Thoracic aorta (tissue), 2 donors: ENCODE data around the gene JADE2. TPM values are rescaled to one million over a fixed set of nuclear protein-coding genes. Genes with fewer than 3 reads are reported as not detected.

Experiments
- ATAC-seq: fragments of 150-250 bp; one replicate; pipeline ENCODE4 v1.8.0; 2017; ENCODE audit warnings: low read depth; ENCODE audit not compliant: insufficient number of reproducible peaks, low FRiP score
- DNase-seq: peaks from one replicate; pipeline ENCODE4 v3.0.0-alpha.2; 2020; ENCODE audit warnings: low spot score
- H3K27ac ChIP-seq, 2 donors: fragments of 200-600 bp; sonication (generic); 1 replicate in 1 of 2; 2 replicates in 1 of 2; pipeline ENCODE4 v1.5.1; 2016; ENCODE audit warnings: mild to moderate bottlenecking in 2 of 2, moderate library complexity in 2 of 2
- H3K27me3 ChIP-seq: fragments of 200-600 bp; sonication (generic); replicated peaks from 2 replicates; pipeline ENCODE4 v1.6.0; 2016; ENCODE audit warnings: mild to moderate bottlenecking; ENCODE audit not compliant: insufficient read depth
- H3K36me3 ChIP-seq: fragments of 200-600 bp; sonication (generic); one replicate; pipeline ENCODE4 v1.5.1; 2016
- H3K4me1 ChIP-seq, 2 donors: fragments of 200-600 bp; sonication (generic); 1 replicate in 1 of 2; 2 replicates in 1 of 2; pipeline versions ENCODE4 v1.5.1 to v1.6.0; 2016; ENCODE audit warnings: low read depth in 2 of 2, mild to moderate bottlenecking in 1 of 2; ENCODE audit not compliant: control insufficient read depth in 1 of 2
- H3K4me3 ChIP-seq: fragments of 200-600 bp; sonication (generic); 2 replicates; pipeline ENCODE4 v1.5.1; 2016; ENCODE audit warnings: mild to moderate bottlenecking
- H3K9me3 ChIP-seq: fragments of 200-600 bp; sonication (generic); 2 replicates; pipeline ENCODE4 v1.5.1; 2016
- total RNA-seq, 2 donors: library from RNA; depleted of rRNA; stranded (reverse); fragments of >200 nt; gene quantifications; one replicate each; pipeline versions ENCODE4 v1.1.0 to v1.2.3, GENCODE V29; 2016
- TF ChIP-seq, protein P1 (sequence below): fragments of 200-600 bp; sonication (generic); IDR thresholded peaks from one replicate; pipeline ENCODE4 v1.5.1; 2019; ENCODE audit warnings: antibody characterized with exemption

Gene JADE2
- total RNA-seq, 2 donors from 2014 or later: 54.0 to 81.3 TPM

DNA sequence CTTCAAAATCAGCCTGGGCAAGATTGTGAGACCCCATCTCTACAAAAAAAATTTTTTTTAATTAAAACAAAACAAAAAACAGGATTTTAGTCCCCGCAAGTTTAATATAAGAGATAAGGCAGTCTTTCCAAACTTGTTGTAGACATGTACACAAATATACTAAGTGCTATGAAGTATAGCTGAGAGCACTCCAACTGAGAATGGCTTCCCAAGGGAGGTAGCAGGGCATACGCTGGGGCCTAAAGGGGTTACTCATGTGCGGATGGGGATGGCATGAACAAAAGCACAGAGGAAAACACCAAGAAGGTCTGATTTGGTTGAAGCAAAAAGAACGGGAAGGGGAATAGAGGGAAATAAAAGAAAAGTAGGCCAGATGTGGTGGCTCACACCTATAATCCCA lies 86.0 kb downstream of the JADE2 start:
- H3K27ac ChIP-seq: no peak overlapping the region
- H3K9me3 ChIP-seq: no peaks in the 10 kb centered on the region
- no peak overlapping the region for H3K4me3 ChIP-seq
- no peaks in the 10 kb centered on the region for H3K4me1 ChIP-seq
- ATAC-seq (no peak), DNase-seq (no peak)
- TF ChIP-seq, protein P1, sequence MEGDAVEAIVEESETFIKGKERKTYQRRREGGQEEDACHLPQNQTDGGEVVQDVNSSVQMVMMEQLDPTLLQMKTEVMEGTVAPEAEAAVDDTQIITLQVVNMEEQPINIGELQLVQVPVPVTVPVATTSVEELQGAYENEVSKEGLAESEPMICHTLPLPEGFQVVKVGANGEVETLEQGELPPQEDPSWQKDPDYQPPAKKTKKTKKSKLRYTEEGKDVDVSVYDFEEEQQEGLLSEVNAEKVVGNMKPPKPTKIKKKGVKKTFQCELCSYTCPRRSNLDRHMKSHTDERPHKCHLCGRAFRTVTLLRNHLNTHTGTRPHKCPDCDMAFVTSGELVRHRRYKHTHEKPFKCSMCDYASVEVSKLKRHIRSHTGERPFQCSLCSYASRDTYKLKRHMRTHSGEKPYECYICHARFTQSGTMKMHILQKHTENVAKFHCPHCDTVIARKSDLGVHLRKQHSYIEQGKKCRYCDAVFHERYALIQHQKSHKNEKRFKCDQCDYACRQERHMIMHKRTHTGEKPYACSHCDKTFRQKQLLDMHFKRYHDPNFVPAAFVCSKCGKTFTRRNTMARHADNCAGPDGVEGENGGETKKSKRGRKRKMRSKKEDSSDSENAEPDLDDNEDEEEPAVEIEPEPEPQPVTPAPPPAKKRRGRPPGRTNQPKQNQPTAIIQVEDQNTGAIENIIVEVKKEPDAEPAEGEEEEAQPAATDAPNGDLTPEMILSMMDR: no peak
- H3K27me3 ChIP-seq: no peaks in the 10 kb centered on the region
- H3K36me3 ChIP-seq: peaks cover 39% of the 10 kb centered on the region

DNA sequence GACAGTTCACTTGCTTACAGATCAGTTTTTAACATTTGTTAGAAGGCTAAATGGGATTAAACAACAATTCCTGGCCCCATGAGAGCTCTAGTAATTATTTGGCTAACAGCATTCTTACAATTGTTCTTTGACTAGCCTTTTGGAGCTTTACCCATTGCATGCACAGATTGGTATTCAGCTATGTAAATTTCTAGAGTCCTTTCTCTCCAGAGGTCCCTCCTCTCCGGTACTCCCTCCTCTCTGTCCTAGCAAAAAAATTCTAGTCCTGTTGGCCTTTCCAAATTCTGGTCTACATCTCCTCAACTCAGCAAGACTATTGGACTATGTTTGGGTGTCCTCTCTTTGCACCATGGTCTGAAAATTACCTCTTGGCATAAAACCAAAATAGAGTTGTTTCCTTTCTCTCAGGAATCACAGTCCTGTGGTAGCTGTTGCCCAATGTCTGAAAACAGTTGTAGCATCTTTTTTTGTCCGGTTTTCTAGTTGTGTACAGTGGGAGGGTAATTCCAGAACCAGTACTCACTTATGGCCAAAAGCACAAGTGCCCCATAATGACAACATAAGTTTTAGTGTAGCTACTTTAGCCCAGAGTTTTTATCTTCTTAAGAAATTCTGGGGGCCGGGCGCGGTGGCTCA lies 89.1 kb downstream of the JADE2 start:
- Histone ChIP-seq H3K4me1 (no peaks in the 10 kb centered on the region), H3K27me3 (no peaks in the 10 kb centered on the region), H3K36me3 (peaks cover 49% of the 10 kb centered on the region), H3K27ac (no peak overlapping the region), H3K4me3 (no peak overlapping the region), H3K9me3 (no peaks in the 10 kb centered on the region)
- no peak for ATAC-seq
- TF ChIP-seq, protein P1: no peak
- no peak for DNase-seq

DNA sequence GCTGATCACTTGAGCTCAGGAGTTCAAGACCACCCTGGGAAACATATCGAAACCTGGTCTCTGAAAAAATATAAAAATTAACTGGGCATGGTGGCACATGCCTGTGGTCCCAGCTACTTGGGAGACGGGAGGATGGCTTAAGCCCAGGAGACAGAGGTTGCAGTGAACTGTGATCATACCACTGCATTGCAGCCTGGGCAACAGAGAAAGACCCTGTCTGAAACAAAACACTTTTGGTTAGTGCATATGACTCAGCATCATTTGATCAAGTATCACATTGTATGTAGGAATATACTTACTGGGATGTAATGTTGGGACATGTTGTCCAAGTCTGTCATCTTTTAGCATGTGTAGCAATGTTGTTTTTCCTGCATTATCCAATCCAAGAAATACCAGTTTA lies 95.2 kb downstream of the JADE2 start:
- Histone ChIP-seq H3K27ac (no peak overlapping the region), H3K4me1 (peaks cover 0 to 10% of the 10 kb centered on the region in 2 donors), H3K9me3 (no peaks in the 10 kb centered on the region), H3K4me3 (no peak overlapping the region), H3K27me3 (no peaks in the 10 kb centered on the region), H3K36me3 (peaks cover 44% of the 10 kb centered on the region)
- ATAC-seq (no peak), DNase-seq (no peak)
- TF ChIP-seq, protein P1: no peak

DNA sequence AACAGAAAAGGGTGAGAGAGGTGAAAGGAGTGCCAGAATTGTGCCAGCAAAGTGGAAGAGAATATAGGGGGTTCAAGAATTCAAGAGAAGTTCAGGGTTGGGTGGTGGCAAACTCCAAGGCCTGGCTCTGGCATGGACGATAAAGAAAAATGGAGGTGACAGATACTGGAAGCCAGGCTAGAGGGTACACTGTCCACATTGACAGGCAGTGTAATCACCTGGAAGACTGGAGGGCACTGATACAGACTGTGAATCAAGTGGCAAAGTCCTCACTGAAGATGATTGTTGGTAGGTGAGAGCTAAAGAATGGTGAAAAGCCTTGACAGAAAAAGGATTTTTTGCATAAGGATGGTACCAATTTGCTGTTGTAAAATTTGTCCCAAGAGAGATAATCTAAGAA lies 100.1 kb downstream of the JADE2 start:
- DNase-seq: no peak
- TF ChIP-seq, protein P1: no peak
- H3K27me3 ChIP-seq: no peaks in the 10 kb centered on the region
- no peak for ATAC-seq
- no peak overlapping the region for H3K4me3 ChIP-seq
- H3K36me3 ChIP-seq: peaks cover 5% of the 10 kb centered on the region
- H3K9me3 ChIP-seq: no peaks in the 10 kb centered on the region
- peaks cover 0 to 15% of the 10 kb centered on the region in 2 donors for H3K4me1 ChIP-seq
- H3K27ac ChIP-seq: no peak overlapping the region

DNA sequence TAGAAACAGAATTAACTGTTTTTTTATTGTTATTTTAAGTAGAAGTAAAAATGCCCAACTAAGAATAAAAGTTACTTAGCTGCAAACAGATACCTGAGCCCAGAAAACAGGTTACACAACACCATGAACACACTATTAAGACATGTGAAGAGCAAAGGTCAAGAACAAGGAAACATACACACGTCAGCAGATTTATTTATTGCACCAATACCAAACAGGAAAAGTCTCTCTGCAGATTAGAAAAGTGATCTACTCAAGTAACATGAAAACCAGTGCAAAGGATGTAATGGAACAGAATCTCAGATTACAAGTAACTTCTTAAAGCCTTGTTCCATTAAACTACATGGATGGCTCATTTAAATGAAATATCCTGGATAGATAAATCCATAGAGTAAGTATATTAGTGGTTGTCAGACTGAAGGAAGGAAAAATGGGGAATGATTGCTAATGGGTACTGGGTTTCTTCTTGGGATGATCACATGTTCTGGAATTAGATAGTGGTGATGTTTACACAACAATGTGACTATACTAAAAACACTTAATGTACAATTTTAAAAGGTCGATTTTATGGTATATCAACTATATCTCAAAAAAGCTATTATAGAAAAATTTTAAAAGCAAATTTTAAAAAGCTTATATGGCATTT lies 101.0 kb downstream of the JADE2 start:
- DNase-seq (no peak), ATAC-seq (no peak)
- H3K4me1 ChIP-seq: peaks cover 6 to 22% of the 10 kb centered on the region in 2 donors
- TF ChIP-seq, protein P1: no peak
- peaks cover 4% of the 10 kb centered on the region for H3K36me3 ChIP-seq
- no peak overlapping the region for H3K4me3 ChIP-seq
- H3K27me3 ChIP-seq: no peaks in the 10 kb centered on the region
- H3K9me3 ChIP-seq: no peaks in the 10 kb centered on the region
- H3K27ac ChIP-seq: no peak overlapping the region

Other genes starting within 250 kb of the JADE2 start
- gene CDKL3, start 158.5 kb upstream of the JADE2 start, total RNA-seq: 1 to 10 TPM in 1 of 2 donors, not detected in 1; 8.3 TPM
- gene UBE2B, start 154.1 kb upstream of the JADE2 start, total RNA-seq: 10 to 100 TPM; 21.1 to 82.1 TPM
- 10 to 100 TPM in 1 of 2 donors, 1 to 10 TPM in 1; 5.1 to 15.8 TPM for gene CDKN2AIPNL, start 113.8 kb upstream of the JADE2 start, total RNA-seq
- gene SAR1B, start 107.2 kb downstream of the JADE2 start, total RNA-seq: 10 to 100 TPM; 53.7 to 57.4 TPM
- 10 to 100 TPM; 28.2 to 32.9 TPM for gene SEC24A, start 123.1 kb downstream of the JADE2 start, total RNA-seq
- 10 to 100 TPM; 18.4 to 24.4 TPM for gene CAMLG, start 212.9 kb downstream of the JADE2 start, total RNA-seq
- 10 to 100 TPM; 27.1 to 59.2 TPM for gene DDX46, start 233.1 kb downstream of the JADE2 start, total RNA-seq